GM12878 (cell line): Measurements from ENCODE around the gene PLP2. TPM values are rescaled to one million over a fixed set of nuclear protein-coding genes. Genes with fewer than 3 reads are reported as not detected.

Source experiments
- ATAC-seq: fragments of 200-7000 bp; cut with Tn5 transposase; 3 replicates; pipeline ENCODE4 v1.9.1; 2020; ENCODE audit warnings: mild to moderate bottlenecking, moderate library complexity
- BruUV-seq: library from RNA; stranded (reverse); fragments of 400-500 nt; replicated peaks from 2 replicates; lab custom pipeline; 2021; lab: Mats Ljungman, UMichigan
- CTCF ChIA-PET: fragments of 300-600 bp; sonication (Branson Sonifier 250); formaldehyde crosslinking; extraction: SDS; loops from one replicate; lab custom pipeline; 2021; ENCODE audit warnings: inconsistent platforms; lab: Yijun Ruan, JAX
- POLR2A ChIA-PET: fragments of 350-600 bp; formaldehyde crosslinking; extraction: SDS; loops from one replicate; lab custom pipeline; 2021; ENCODE audit warnings: inconsistent platforms; lab: Charles Lee
- RAD21 ChIA-PET: fragments of 300-600 bp; sonication (Branson Sonifier 250); formaldehyde crosslinking; loops from one replicate; lab custom pipeline; 2023; ENCODE audit warnings: antibody characterized with exemption; ENCODE audit not compliant: unreplicated experiment; lab: Charles Lee
- SMC1A ChIA-PET: fragments of 300-600 bp; sonication (Branson Sonifier 250); formaldehyde crosslinking; loops from one replicate; lab custom pipeline; 2023; ENCODE audit not compliant: unreplicated experiment, uncharacterized antibody; lab: Charles Lee
- DNase-seq: peaks from one replicate; pipeline ENCODE4 v3.0.0-alpha.2; 2011; ENCODE audit warnings: low read depth, low spot score
- FAIRE-seq: peaks from 3 replicates; lab custom pipeline; 2011; peaks lifted over from hg19 to GRCh38; lab: Jason Lieb, UNC
- H2AFZ ChIP-seq: 2 replicates; pipeline ENCODE4 v1.6.0; 2011; ENCODE audit warnings: low read depth, low read length, control low read depth; ENCODE audit not compliant: control insufficient read depth
- H3K27ac ChIP-seq: 2 replicates; pipeline ENCODE4 v1.5.1; 2011; ENCODE audit warnings: control low read depth; ENCODE audit not compliant: control insufficient read depth, insufficient read depth
- H3K27me3 ChIP-seq, 2 experiments: replicated peaks in 1 of 2; 2 replicates each; pipeline versions ENCODE4 v1.6.0 to v1.6.1; 2011; ENCODE audit warnings: low read length in 1 of 2; ENCODE audit not compliant: control insufficient read depth in 2 of 2, insufficient read depth in 2 of 2
- H3K36me3 ChIP-seq, 2 experiments: 2 replicates each; pipeline ENCODE4 v1.5.1; 2011; ENCODE audit warnings: low read length in 1 of 2; ENCODE audit not compliant: control insufficient read depth in 2 of 2, insufficient read depth in 2 of 2
- H3K4me1 ChIP-seq: 2 replicates; pipeline ENCODE4 v1.6.1; 2011; ENCODE audit warnings: mild to moderate bottlenecking, low read length, moderate library complexity, mixed read lengths; ENCODE audit not compliant: control insufficient read depth, insufficient read depth
- H3K4me2 ChIP-seq: 2 replicates; pipeline ENCODE4 v1.6.0; 2011; ENCODE audit warnings: control low read depth; ENCODE audit not compliant: control insufficient read depth, insufficient read depth
- H3K4me3 ChIP-seq: fragments of 200-600 bp; sonication (generic); 2 replicates; pipeline ENCODE4 v1.5.1; 2016
- H3K79me2 ChIP-seq: 2 replicates; pipeline ENCODE4 v1.6.0; 2011; ENCODE audit warnings: low read length; ENCODE audit not compliant: control insufficient read depth, insufficient read depth
- H3K9ac ChIP-seq: 2 replicates; pipeline ENCODE4 v1.8.0; 2011; ENCODE audit warnings: low read length, control low read depth, mixed read lengths; ENCODE audit not compliant: control insufficient read depth, insufficient read depth
- H3K9me3 ChIP-seq: replicated peaks from 3 replicates; pipeline ENCODE4 v1.5.1; 2011; ENCODE audit warnings: mild to moderate bottlenecking, low read length; ENCODE audit not compliant: control insufficient read depth, insufficient read depth
- H4K20me1 ChIP-seq: 2 replicates; pipeline ENCODE4 v1.6.0; 2011; ENCODE audit not compliant: control insufficient read depth, insufficient read depth
- ASH2L ChIP-seq: fragments of 300-600, 200-600 bp; sonication (generic); IDR thresholded peaks from 2 replicates; pipeline ENCODE4 v1.6.1; 2017; ENCODE audit warnings: low read depth, mild to moderate bottlenecking, borderline replicate concordance
- ATF2 ChIP-seq: IDR thresholded peaks from 2 replicates; pipeline ENCODE4 v1.6.1; 2012; ENCODE audit warnings: low read length, inconsistent platforms
- BHLHE40 ChIP-seq, 2 experiments: fragments of 450-650 bp in 1 of 2; IDR thresholded peaks; 2 replicates each; pipeline ENCODE4 v1.6.1; 2011 to 2017; ENCODE audit warnings: low read depth in 2 of 2, borderline replicate concordance in 1 of 2, improper control_type of control experiment in 1 of 2, low read length in 1 of 2, mild to moderate bottlenecking in 1 of 2
- EP300 ChIP-seq, 2 experiments: fragments of 150-350 bp in 1 of 2; IDR thresholded peaks; 2 replicates each; pipeline ENCODE4 v1.6.1; 2011 to 2012; ENCODE audit warnings: low read depth in 2 of 2, low read length in 2 of 2, borderline replicate concordance in 1 of 2, improper control_type of control experiment in 1 of 2, inconsistent platforms in 1 of 2; ENCODE audit not compliant: control insufficient read depth in 1 of 2
- FOXK2 ChIP-seq: fragments of 450-650 bp; IDR thresholded peaks from 2 replicates; pipeline ENCODE4 v1.6.1; 2017; ENCODE audit warnings: mild to moderate bottlenecking, moderate library complexity
- FOXM1 ChIP-seq: IDR thresholded peaks from 2 replicates; pipeline ENCODE4 v1.6.1; 2012; ENCODE audit warnings: low read depth, mild to moderate bottlenecking, inconsistent platforms, low read length, moderate library complexity
- HCFC1 ChIP-seq: fragments of 150-350 bp; IDR thresholded peaks from 2 replicates; pipeline ENCODE4 v1.6.1; 2014; ENCODE audit warnings: low read length
- KAT2A ChIP-seq: conservative IDR thresholded peaks from 2 replicates; pipeline ENCODE4 v1.6.1; 2011; ENCODE audit warnings: low read depth, low read length; ENCODE audit not compliant: control insufficient read depth
- NFYB ChIP-seq: IDR thresholded peaks from 2 replicates; pipeline ENCODE4 v1.6.1; 2011; ENCODE audit warnings: low read depth, mild to moderate bottlenecking, low read length, improper control_type of control experiment, moderate library complexity; ENCODE audit not compliant: insufficient read depth
- PML ChIP-seq: IDR thresholded peaks from 2 replicates; pipeline ENCODE4 v1.6.1; 2012; ENCODE audit warnings: low read length, inconsistent platforms
- RFX5 ChIP-seq: IDR thresholded peaks from 2 replicates; pipeline ENCODE4 v1.6.1; 2011; ENCODE audit warnings: low read depth, low read length, improper control_type of control experiment
- SUPT20H ChIP-seq: IDR thresholded peaks from 2 replicates; pipeline ENCODE4 v1.6.1; 2011; ENCODE audit warnings: low read depth, mild to moderate bottlenecking, low read length, moderate library complexity, borderline replicate concordance; ENCODE audit not compliant: control insufficient read depth
- YY1 ChIP-seq: IDR thresholded peaks from 2 replicates; pipeline ENCODE4 v1.6.1; 2011; ENCODE audit warnings: low read depth, mild to moderate bottlenecking, low read length
- ZNF274 ChIP-seq: IDR thresholded peaks from one replicate; pipeline ENCODE4 v1.8.0; 2011; ENCODE audit not compliant: insufficient read length, insufficient read depth
- ZNF622 ChIP-seq: fragments of 450-650 bp; IDR thresholded peaks from 2 replicates; pipeline ENCODE4 v1.6.1; 2017; ENCODE audit warnings: mild to moderate bottlenecking, inconsistent platforms
- WGBS: methylation state at CpG from one replicate; pipeline ENCODE4 v1.1.6; 2016; ENCODE audit warnings: low lambda C conversion rate; ENCODE audit not compliant: insufficient replicate concordance, insufficient coverage; ENCODE audit errors: missing lambda C conversion rate; 5-methylcytosine and 5-hydroxymethylcytosine counted together
- in situ Hi-C: fragments of 300-500 bp; cut with MboI; formaldehyde crosslinking; loops from 9 replicates; pipeline ENCODE4 v1.14.3; 2018; ENCODE audit warnings: mixed read lengths
- intact Hi-C: fragments of 100-400 bp; cut with micrococcal nuclease; formaldehyde crosslinking; loops from one replicate; pipeline ENCODE4 v1.14.2; 2022; ENCODE audit not compliant: unreplicated experiment
- polyA plus RNA-seq, 11 experiments: library from polyadenylated mRNA; depleted of rRNA in 4 of 11; unstranded in 6 of 11; stranded (reverse) in 5 of 11; fragments of >200 nt; fragmentation: Nextera tagmentation in 4 of 11; fragmentation: Illumina TruSeq in 1 of 11; extraction: Ambion mirVana in 4 of 11; extraction: Trizol in 1 of 11; gene quantifications; 1 replicate in 1 of 11; 2 replicates in 10 of 11; pipeline versions ENCODE4 v1.2.1 to v1.2.3, GENCODE V29; 2011 to 2016; ENCODE audit warnings: inconsistent platforms in 2 of 11, missing spikeins in 2 of 11, low read depth in 1 of 11
- total RNA-seq, 4 experiments: library from RNA; depleted of rRNA in 3 of 4; stranded (reverse); fragments of >200 nt in 3 of 4; fragmentation: Illumina TruSeq in 1 of 4; extraction: Trizol in 1 of 4; gene quantifications; 2 replicates each; pipeline versions ENCODE4 v1.2.1 to v1.2.3, GENCODE V29; 2013 to 2021
- TF ChIP-seq, protein P1 (sequence below): fragments of 150-350 bp; IDR thresholded peaks from 2 replicates; pipeline ENCODE4 v1.6.1; 2014; ENCODE audit warnings: mild to moderate bottlenecking, low read depth, low read length
- TF ChIP-seq, protein P2 (sequence below): fragments of 450-650 bp; IDR thresholded peaks from 2 replicates; pipeline ENCODE4 v1.6.1; 2017; ENCODE audit warnings: borderline replicate concordance

The PLP2 gene
- total and polyA plus RNA-seq, 10 of the 15 experiments (the other 5 are each of a cell fraction or from before 2014, with no cell fraction given) = 56.6 to 177 (median 99.3) TPM

DNA sequence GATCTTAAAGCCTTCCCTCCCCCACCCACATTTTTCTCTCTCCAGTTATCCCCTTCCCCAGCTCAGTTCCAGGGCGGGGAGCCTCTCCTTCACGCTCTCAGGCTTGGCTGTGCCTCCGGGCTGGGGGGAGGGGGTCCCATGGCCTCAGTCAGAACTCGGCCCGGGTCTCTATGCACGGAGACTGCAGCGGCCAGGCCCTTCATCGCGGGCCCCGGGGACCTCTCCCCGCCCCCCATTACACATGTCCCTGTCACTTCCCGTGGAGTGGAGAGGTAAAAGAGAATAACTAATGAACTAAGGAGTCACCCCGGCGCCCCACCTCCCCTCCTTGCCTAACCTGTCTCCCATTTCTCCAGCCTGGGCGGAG is 15.3 kb downstream of the PLP2 start:
- no peak for FAIRE-seq
- no peak for TF ChIP-seq ZNF622
- no peak for TF ChIP-seq ZNF274
- TF ChIP-seq EP300 (IDR thresholded peaks at IDR 0.05; ENCODE audit: borderline replicate concordance in 1 of 2, control insufficient read depth in 1 of 2, low read depth in 2 of 2, low read length in 2 of 2) = no peak
- TF ChIP-seq, protein P1, sequence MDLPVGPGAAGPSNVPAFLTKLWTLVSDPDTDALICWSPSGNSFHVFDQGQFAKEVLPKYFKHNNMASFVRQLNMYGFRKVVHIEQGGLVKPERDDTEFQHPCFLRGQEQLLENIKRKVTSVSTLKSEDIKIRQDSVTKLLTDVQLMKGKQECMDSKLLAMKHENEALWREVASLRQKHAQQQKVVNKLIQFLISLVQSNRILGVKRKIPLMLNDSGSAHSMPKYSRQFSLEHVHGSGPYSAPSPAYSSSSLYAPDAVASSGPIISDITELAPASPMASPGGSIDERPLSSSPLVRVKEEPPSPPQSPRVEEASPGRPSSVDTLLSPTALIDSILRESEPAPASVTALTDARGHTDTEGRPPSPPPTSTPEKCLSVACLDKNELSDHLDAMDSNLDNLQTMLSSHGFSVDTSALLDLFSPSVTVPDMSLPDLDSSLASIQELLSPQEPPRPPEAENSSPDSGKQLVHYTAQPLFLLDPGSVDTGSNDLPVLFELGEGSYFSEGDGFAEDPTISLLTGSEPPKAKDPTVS = no peak
- TF ChIP-seq ATF2 = no peak
- TF ChIP-seq FOXM1 = no peak
- no peak for TF ChIP-seq HCFC1
- TF ChIP-seq FOXK2 = no peak
- TF ChIP-seq SUPT20H = no peak
- TF ChIP-seq, protein P2, sequence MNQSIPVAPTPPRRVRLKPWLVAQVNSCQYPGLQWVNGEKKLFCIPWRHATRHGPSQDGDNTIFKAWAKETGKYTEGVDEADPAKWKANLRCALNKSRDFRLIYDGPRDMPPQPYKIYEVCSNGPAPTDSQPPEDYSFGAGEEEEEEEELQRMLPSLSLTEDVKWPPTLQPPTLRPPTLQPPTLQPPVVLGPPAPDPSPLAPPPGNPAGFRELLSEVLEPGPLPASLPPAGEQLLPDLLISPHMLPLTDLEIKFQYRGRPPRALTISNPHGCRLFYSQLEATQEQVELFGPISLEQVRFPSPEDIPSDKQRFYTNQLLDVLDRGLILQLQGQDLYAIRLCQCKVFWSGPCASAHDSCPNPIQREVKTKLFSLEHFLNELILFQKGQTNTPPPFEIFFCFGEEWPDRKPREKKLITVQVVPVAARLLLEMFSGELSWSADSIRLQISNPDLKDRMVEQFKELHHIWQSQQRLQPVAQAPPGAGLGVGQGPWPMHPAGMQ = no peak
- no peak for TF ChIP-seq RFX5
- TF ChIP-seq BHLHE40 (IDR thresholded peaks at IDR 0.05; ENCODE audit: borderline replicate concordance in 1 of 2, low read depth in 2 of 2, low read length in 1 of 2) = no peak
- TF ChIP-seq PML = no peak
- TF ChIP-seq NFYB = no peak
- TF ChIP-seq ASH2L = no peak
- TF ChIP-seq KAT2A = no peak
- no peak for TF ChIP-seq YY1
- H3K9ac ChIP-seq = no peak overlapping the region
- RAD21 ChIA-PET = no interaction called here
- no TSS peak for BruUV-seq
- no peak for ATAC-seq
- intact Hi-C loops = no loop called here
- DNase-seq = no peak
- H4K20me1 ChIP-seq = no peaks in the 10 kb centered on the region
- H3K27ac ChIP-seq = no peak overlapping the region
- H3K27me3 ChIP-seq = no peaks in the 10 kb centered on the region
- CTCF ChIA-PET = interaction anchor here (0.6 to 1.5 kb wide), 4 partner anchors 14 to 520 kb away, joined by 3 read pairs; no protein-coding TSS in a partner anchor
- no peaks in the 10 kb centered on the region; the same call in 2 of the 3 replicates for H3K9me3 ChIP-seq
- H3K79me2 ChIP-seq = peaks cover 5% of the 10 kb centered on the region
- no peak overlapping the region for H2AFZ ChIP-seq
- H3K4me1 ChIP-seq = peaks cover 3% of the 10 kb centered on the region; the same call in 1 of the 2 replicates
- SMC1A ChIA-PET = no interaction called here
- H3K36me3 ChIP-seq = peaks cover 0 to 3% of the 10 kb centered on the region in 2 experiments; a peak in 2 of 4 replicates
- no peak overlapping the region for H3K4me3 ChIP-seq
- POLR2A ChIA-PET = interaction anchor here (0.8 to 1.0 kb wide), 2 partner anchors 15 to 17 kb away, joined by 3 read pairs; partner anchors contain the start of gene PLP2
- 86% methylated on average over 12 of the region's 15 CpGs for WGBS
- H3K4me2 ChIP-seq = no peak overlapping the region
- in situ Hi-C loops = loop anchor here (10.0 kb wide), 1 partner anchor 382 kb away; the partner anchor contains the start of gene HDAC6
